HL-60 (cell line): ENCODE measurements around the gene HDGFL2.
A peak's percentile ranks its signal among the peaks of the same experiment; 100 is the strongest.

ENCODE experiments used
- CTCF ChIP-seq: IDR thresholded peaks from one replicate; pipeline ENCODE4 v1.5.1; 2011; ENCODE audit warnings: low read length, control low read depth, inconsistent platforms; ENCODE audit not compliant: insufficient read depth
- GABPA ChIP-seq: IDR thresholded peaks from 2 replicates; pipeline ENCODE4 v1.6.1; 2012; ENCODE audit warnings: low read depth

- TF ChIP-seq CTCF (peak; percentile 96), GABPA (no peak)
Measured at GRCh38 chr19:4524808-4525562, 52.9 kb downstream of the HDGFL2 start.
